ENCODE data around the gene SFTPA2. TPM values are rescaled to one million over a fixed set of nuclear protein-coding genes. Genes with fewer than 3 reads are reported as not detected.
"Not testable (repeated sequence)": the region's sequence is repeated elsewhere in the genome, so short reads cannot be mapped to it uniquely, and the experiment has no call there.

SFTPA2 gene
- total RNA-seq, 1 donor from 2014 or later = not detected

DNA sequence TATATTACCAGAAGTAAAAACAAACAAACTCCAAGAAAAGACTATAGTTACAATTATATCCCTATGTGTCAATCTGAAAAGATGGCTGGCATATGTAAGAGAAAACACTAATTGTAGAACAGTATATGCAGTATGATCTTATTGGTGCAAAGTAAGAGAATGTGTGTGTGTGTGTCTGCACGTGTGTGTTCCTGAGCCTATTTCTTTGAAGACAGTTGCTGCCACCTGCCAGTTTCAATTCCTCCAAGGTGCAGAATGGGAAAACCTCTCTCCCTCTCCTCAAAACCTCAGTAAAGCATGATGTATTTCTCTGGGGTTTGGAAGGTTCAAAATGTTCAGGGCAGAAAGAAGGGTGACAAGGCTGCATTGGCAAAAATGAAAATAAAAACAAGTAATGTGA, 41.7 kb upstream of the SFTPA2 start:
- Mint-ChIP-seq H3K9me3 (ENCODE audit: low read depth) (peaks cover 27% of the 10 kb centered on the region), H3K4me3 (ENCODE audit: unreplicated experiment) (no peak overlapping the region), H3K27ac (ENCODE audit: unreplicated experiment) (no peak overlapping the region), H3K36me3 (ENCODE audit: low read depth) (no peaks in the 10 kb centered on the region), H3K27me3 (ENCODE audit: low read depth) (peaks cover 44% of the 10 kb centered on the region), H3K4me1 (ENCODE audit: low read depth) (no peaks in the 10 kb centered on the region)
- no peak for DNase-seq (ENCODE audit: low spot score)
- TF ChIP-seq, protein P1, sequence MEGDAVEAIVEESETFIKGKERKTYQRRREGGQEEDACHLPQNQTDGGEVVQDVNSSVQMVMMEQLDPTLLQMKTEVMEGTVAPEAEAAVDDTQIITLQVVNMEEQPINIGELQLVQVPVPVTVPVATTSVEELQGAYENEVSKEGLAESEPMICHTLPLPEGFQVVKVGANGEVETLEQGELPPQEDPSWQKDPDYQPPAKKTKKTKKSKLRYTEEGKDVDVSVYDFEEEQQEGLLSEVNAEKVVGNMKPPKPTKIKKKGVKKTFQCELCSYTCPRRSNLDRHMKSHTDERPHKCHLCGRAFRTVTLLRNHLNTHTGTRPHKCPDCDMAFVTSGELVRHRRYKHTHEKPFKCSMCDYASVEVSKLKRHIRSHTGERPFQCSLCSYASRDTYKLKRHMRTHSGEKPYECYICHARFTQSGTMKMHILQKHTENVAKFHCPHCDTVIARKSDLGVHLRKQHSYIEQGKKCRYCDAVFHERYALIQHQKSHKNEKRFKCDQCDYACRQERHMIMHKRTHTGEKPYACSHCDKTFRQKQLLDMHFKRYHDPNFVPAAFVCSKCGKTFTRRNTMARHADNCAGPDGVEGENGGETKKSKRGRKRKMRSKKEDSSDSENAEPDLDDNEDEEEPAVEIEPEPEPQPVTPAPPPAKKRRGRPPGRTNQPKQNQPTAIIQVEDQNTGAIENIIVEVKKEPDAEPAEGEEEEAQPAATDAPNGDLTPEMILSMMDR (IDR thresholded peaks at IDR 0.05) = no peak

DNA sequence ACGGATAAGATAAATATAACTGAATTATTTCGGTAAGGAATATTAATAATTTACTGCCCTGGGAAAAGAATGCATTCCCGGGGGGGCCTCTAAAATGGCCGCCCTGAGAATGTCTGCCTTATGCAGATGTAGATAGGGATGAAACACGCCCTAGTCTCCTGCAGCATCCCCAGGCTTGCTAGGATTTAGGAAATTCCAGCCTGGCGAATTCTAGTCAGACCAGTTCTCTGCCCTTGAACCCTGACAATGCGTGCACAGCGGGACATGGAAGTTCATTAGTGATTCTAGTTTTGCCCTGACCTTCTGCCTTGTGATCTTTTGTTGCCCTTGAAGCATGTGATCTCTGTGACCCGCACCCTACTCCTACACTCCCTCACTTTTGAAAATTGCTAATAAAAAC, 39.4 kb upstream of the SFTPA2 start:
- not testable (repeated sequence) for H3K4me3 Mint-ChIP-seq (ENCODE audit: unreplicated experiment); DNase-seq (ENCODE audit: low spot score); H3K27ac Mint-ChIP-seq (ENCODE audit: unreplicated experiment); H3K36me3 Mint-ChIP-seq (ENCODE audit: low read depth); H3K4me1 Mint-ChIP-seq (ENCODE audit: low read depth)
- Mint-ChIP-seq H3K9me3 (ENCODE audit: low read depth) (peaks cover 27% of the 10 kb centered on the region), H3K27me3 (ENCODE audit: low read depth) (peaks cover 41% of the 10 kb centered on the region)

DNA sequence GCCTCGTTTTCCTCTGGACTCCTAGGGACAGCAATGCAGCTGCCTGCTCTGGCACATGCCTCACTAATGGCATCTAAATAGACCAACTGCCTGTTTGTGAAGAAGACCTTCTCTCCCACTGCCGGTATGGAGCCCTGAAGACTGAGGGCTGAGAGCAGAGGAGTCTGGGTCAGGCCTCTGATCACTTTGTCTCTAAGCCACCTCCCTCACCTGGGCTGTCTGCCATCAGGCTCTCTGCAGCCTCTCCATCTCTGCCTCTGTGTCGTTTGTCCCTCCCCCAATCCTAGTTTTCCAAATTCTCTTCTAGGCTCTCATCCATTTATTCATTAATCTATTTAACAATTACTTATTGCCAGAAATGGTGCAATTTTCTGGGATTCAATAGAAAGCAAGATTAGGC, 35.3 kb upstream of the SFTPA2 start:
- Mint-ChIP-seq H3K4me3 (ENCODE audit: unreplicated experiment) (no peak overlapping the region), H3K36me3 (ENCODE audit: low read depth) (peaks cover 4% of the 10 kb centered on the region), H3K9me3 (ENCODE audit: low read depth) (peaks cover 22% of the 10 kb centered on the region), H3K27ac (ENCODE audit: unreplicated experiment) (no peak overlapping the region), H3K27me3 (ENCODE audit: low read depth) (peaks cover 45% of the 10 kb centered on the region), H3K4me1 (ENCODE audit: low read depth) (no peaks in the 10 kb centered on the region)
- TF ChIP-seq, protein P1 (IDR thresholded peaks at IDR 0.05) = no peak
- no peak for DNase-seq (ENCODE audit: low spot score)

DNA sequence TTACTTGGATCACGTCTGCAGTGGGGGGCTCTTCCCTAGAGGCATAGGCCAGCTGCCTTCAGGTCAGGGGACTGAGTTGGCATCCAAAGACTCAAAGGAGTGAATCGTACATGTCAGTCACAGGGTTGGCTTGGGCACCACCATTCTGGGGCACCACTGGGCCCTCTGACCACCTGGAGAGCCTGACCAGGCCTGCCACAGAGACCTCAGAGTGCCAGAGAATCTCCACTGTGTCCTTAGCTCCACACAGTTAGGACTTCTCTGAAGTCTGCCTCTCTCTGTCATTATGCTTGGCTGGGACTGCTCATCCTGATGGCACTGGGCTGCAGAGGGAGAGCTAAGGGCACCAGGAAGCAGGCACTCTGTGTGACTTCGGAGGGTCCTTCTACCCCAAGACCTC, 34.4 kb upstream of the SFTPA2 start:
- H3K27ac Mint-ChIP-seq (ENCODE audit: unreplicated experiment); H3K4me1 Mint-ChIP-seq (ENCODE audit: low read depth); H3K4me3 Mint-ChIP-seq (ENCODE audit: unreplicated experiment); DNase-seq (ENCODE audit: low spot score); H3K36me3 Mint-ChIP-seq (ENCODE audit: low read depth): not testable (repeated sequence)
- Mint-ChIP-seq H3K9me3 (ENCODE audit: low read depth) (peaks cover 22% of the 10 kb centered on the region), H3K27me3 (ENCODE audit: low read depth) (peaks cover 46% of the 10 kb centered on the region)

DNA sequence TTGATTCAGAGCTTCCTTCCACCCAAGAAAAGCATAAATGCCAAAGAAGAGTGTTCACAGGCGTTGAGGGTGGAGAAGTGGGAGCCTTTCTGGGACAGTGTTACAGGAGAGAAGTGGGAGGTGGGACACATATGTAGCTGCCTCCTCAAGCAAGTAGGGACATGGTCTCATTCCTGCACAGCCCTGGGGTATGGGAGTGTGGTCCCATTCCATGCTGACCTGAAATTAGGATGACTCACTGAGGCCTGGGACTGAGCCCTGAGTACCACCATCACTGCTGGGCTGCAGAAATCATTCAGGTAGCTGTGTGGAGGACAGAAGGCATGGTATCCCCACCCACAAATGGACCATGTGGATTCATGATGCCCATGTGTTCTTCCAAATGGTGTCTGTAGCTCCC, 33.2 kb upstream of the SFTPA2 start:
- Mint-ChIP-seq H3K27ac (ENCODE audit: unreplicated experiment) (no peak overlapping the region), H3K9me3 (ENCODE audit: low read depth) (peaks cover 13% of the 10 kb centered on the region), H3K4me1 (ENCODE audit: low read depth) (no peaks in the 10 kb centered on the region), H3K36me3 (ENCODE audit: low read depth) (peaks cover 5% of the 10 kb centered on the region), H3K4me3 (ENCODE audit: unreplicated experiment) (no peak overlapping the region), H3K27me3 (ENCODE audit: low read depth) (peaks cover 51% of the 10 kb centered on the region)
- TF ChIP-seq, protein P1 (IDR thresholded peaks at IDR 0.05) = no peak
- DNase-seq (ENCODE audit: low spot score) = no peak

DNA sequence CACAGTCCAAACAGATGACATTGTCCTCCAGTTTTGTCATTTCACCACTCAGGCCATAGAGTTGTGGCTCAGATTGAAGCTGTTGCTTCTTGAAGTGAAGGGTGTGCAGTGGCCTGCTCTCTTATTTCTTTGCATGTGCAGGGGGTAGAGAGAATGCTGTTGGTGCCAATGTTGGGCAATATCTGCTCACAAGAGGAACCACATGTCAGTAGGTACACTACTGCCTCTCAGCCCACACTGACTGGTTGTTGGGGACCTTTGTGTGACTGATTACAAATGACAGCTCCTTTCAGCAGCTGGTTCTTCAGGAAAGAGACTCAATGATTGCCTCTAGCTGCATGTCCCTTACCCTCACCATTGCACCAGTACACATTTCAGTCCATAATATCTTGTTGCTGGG, 28.6 kb upstream of the SFTPA2 start:
- Mint-ChIP-seq H3K27ac (ENCODE audit: unreplicated experiment) (no peak overlapping the region), H3K36me3 (ENCODE audit: low read depth) (peaks cover 3% of the 10 kb centered on the region), H3K27me3 (ENCODE audit: low read depth) (peaks cover 60% of the 10 kb centered on the region), H3K9me3 (ENCODE audit: low read depth) (no peaks in the 10 kb centered on the region), H3K4me3 (ENCODE audit: unreplicated experiment) (no peak overlapping the region), H3K4me1 (ENCODE audit: low read depth) (no peaks in the 10 kb centered on the region)
- TF ChIP-seq, protein P1 (IDR thresholded peaks at IDR 0.05) = no peak
- no peak for DNase-seq (ENCODE audit: low spot score)
